H9 (cell line): ENCODE measurements around the gene MTA1. TPM values are rescaled to one million over a fixed set of nuclear protein-coding genes. Genes with fewer than 3 reads are reported as not detected.

Source experiments
- DNase-seq: peaks from one replicate; pipeline ENCODE4 v3.0.0-alpha.2; 2017
- H2AFZ ChIP-seq: one replicate; pipeline ENCODE4 v1.6.1; 2013; ENCODE audit warnings: mild to moderate bottlenecking, low read length, control low read depth, moderate library complexity
- H2AK5ac ChIP-seq: 2 replicates; pipeline ENCODE4 v1.6.1; 2013; ENCODE audit warnings: low read length, control low read depth, mixed read lengths; ENCODE audit not compliant: insufficient read length
- H2BK120ac ChIP-seq: one replicate; pipeline ENCODE4 v1.6.1; 2013; ENCODE audit warnings: low read depth, mild to moderate bottlenecking, low read length, control low read depth, inconsistent platforms; ENCODE audit not compliant: poor library complexity, severe bottlenecking
- H2BK12ac ChIP-seq: 2 replicates; pipeline ENCODE4 v1.6.1; 2013; ENCODE audit warnings: low read length, control low read depth, mixed read lengths, low read depth; ENCODE audit not compliant: insufficient read length
- H2BK15ac ChIP-seq: 2 replicates; pipeline ENCODE4 v1.6.1; 2013; ENCODE audit warnings: low read depth, low read length, control low read depth
- H2BK20ac ChIP-seq: one replicate; pipeline ENCODE4 v1.6.1; 2013; ENCODE audit warnings: low read depth, mild to moderate bottlenecking, low read length, control low read depth, inconsistent platforms; ENCODE audit not compliant: poor library complexity, severe bottlenecking
- H2BK5ac ChIP-seq: 2 replicates; pipeline ENCODE4 v1.6.1; 2013; ENCODE audit warnings: low read length, control low read depth, mixed read lengths; ENCODE audit not compliant: insufficient read length
- H3K14ac ChIP-seq: 2 replicates; pipeline ENCODE4 v1.6.1; 2013; ENCODE audit warnings: low read length, control low read depth; ENCODE audit not compliant: insufficient read depth
- H3K18ac ChIP-seq: 2 replicates; pipeline ENCODE4 v1.6.1; 2013; ENCODE audit warnings: low read depth, mild to moderate bottlenecking, mixed read lengths, low read length, control low read depth; ENCODE audit not compliant: insufficient read length
- H3K23ac ChIP-seq: 2 replicates; pipeline ENCODE4 v1.6.1; 2013; ENCODE audit warnings: low read length, control low read depth, mixed read lengths, low read depth; ENCODE audit not compliant: insufficient read length
- H3K23me2 ChIP-seq: 2 replicates; pipeline ENCODE4 v1.6.1; 2013; ENCODE audit warnings: low read depth, mild to moderate bottlenecking, mixed read lengths, low read length, control low read depth; ENCODE audit not compliant: insufficient read length, poor library complexity, severe bottlenecking
- H3K27ac ChIP-seq: 2 replicates; pipeline ENCODE4 v1.5.1; 2013; ENCODE audit warnings: low read length, control low read depth, mixed read lengths, low read depth; ENCODE audit not compliant: insufficient read length
- H3K27me3 ChIP-seq: 2 replicates; pipeline ENCODE4 v1.6.1; 2013; ENCODE audit warnings: low read length, control low read depth, inconsistent platforms; ENCODE audit not compliant: insufficient read depth
- H3K4ac ChIP-seq: 2 replicates; pipeline ENCODE4 v1.6.1; 2013; ENCODE audit warnings: low read depth, mild to moderate bottlenecking, control low read depth, inconsistent platforms, low read length, moderate library complexity
- H3K4me1 ChIP-seq: 2 replicates; pipeline ENCODE4 v1.6.1; 2013; ENCODE audit warnings: low read length, control low read depth, inconsistent platforms; ENCODE audit not compliant: insufficient read depth
- H3K4me2 ChIP-seq: 2 replicates; pipeline ENCODE4 v1.6.1; 2013; ENCODE audit warnings: low read length, control low read depth, mixed read lengths; ENCODE audit not compliant: insufficient read length, insufficient read depth
- H3K56ac ChIP-seq: 2 replicates; pipeline ENCODE4 v1.6.1; 2013; ENCODE audit warnings: low read depth, mild to moderate bottlenecking, mixed read lengths, low read length, control low read depth; ENCODE audit not compliant: insufficient read length
- H3K79me1 ChIP-seq: 2 replicates; pipeline ENCODE4 v1.6.1; 2013; ENCODE audit warnings: low read depth, mild to moderate bottlenecking, moderate library complexity, low read length, control low read depth, inconsistent platforms; ENCODE audit not compliant: insufficient read depth, poor library complexity, severe bottlenecking
- H3K79me2 ChIP-seq: 2 replicates; pipeline ENCODE4 v1.6.1; 2013; ENCODE audit warnings: low read length, control low read depth, inconsistent platforms; ENCODE audit not compliant: insufficient read depth
- H3K9ac ChIP-seq: 2 replicates; pipeline ENCODE4 v1.6.1; 2013; ENCODE audit warnings: low read length, control low read depth, mixed read lengths; ENCODE audit not compliant: insufficient read length; ENCODE audit errors: extremely low read depth
- H3K9me3 ChIP-seq: one replicate; pipeline ENCODE4 v1.6.1; 2013; ENCODE audit warnings: low read depth, low read length, inconsistent platforms; ENCODE audit not compliant: control insufficient read depth
- H3T11ph ChIP-seq: one replicate; pipeline ENCODE4 v1.6.1; 2013; ENCODE audit warnings: mild to moderate bottlenecking, low read length, control low read depth, inconsistent platforms
- H4K20me1 ChIP-seq: one replicate; pipeline ENCODE4 v1.6.1; 2013; ENCODE audit not compliant: control insufficient read depth, insufficient read length, insufficient read depth
- H4K5ac ChIP-seq: 2 replicates; pipeline ENCODE4 v1.6.1; 2013; ENCODE audit warnings: low read depth, mild to moderate bottlenecking, mixed read lengths, low read length, control low read depth; ENCODE audit not compliant: insufficient read length
- H4K8ac ChIP-seq: replicated peaks from 2 replicates; pipeline ENCODE4 v1.6.1; 2013; ENCODE audit warnings: low read length, control low read depth, mixed read lengths, low read depth; ENCODE audit not compliant: insufficient read length
- H4K91ac ChIP-seq: 2 replicates; pipeline ENCODE4 v1.6.1; 2013; ENCODE audit warnings: low read depth, mild to moderate bottlenecking, moderate library complexity, mixed read lengths, low read length, control low read depth; ENCODE audit not compliant: insufficient read length
- H3K27ac Mint-ChIP-seq, 3 experiments: 2 replicates in 2 of 3; 3 replicates in 1 of 3; pipeline ENCODE4 v1.8.0; 2020 to 2021; ENCODE audit warnings: mixed read lengths in 3 of 3, mild to moderate bottlenecking in 1 of 3, moderate library complexity in 1 of 3
- H3K27me3 Mint-ChIP-seq: 2 replicates; pipeline ENCODE4 v1.8.0; 2021; ENCODE audit warnings: low read depth, mild to moderate bottlenecking, moderate library complexity, mixed read lengths
- H3K36me3 Mint-ChIP-seq, 3 experiments: 2 replicates in 2 of 3; 3 replicates in 1 of 3; pipeline ENCODE4 v1.8.0; 2020 to 2021; ENCODE audit warnings: low read depth in 3 of 3, mixed read lengths in 3 of 3; ENCODE audit not compliant: insufficient read depth in 1 of 3
- H3K4me1 Mint-ChIP-seq, 2 experiments: 2 replicates each; pipeline ENCODE4 v1.8.0; 2020; ENCODE audit warnings: mixed read lengths in 2 of 2
- H3K4me3 Mint-ChIP-seq, 2 experiments: 2 replicates in 1 of 2; 3 replicates in 1 of 2; pipeline ENCODE4 v1.8.0; 2020 to 2021; ENCODE audit warnings: mild to moderate bottlenecking in 2 of 2, mixed read lengths in 2 of 2, moderate library complexity in 1 of 2
- H3K9me3 Mint-ChIP-seq, 2 experiments: 2 replicates in 1 of 2; 3 replicates in 1 of 2; pipeline ENCODE4 v1.8.0; 2020; ENCODE audit warnings: mild to moderate bottlenecking in 2 of 2, mixed read lengths in 2 of 2, moderate library complexity in 1 of 2
- CTCF ChIP-seq: fragments of 200-600 bp; sonication (generic); conservative IDR thresholded peaks from 3 replicates; pipeline ENCODE4 v1.8.0; 2021; ENCODE audit warnings: antibody characterized with exemption, mild to moderate bottlenecking
- WGBS: extraction: QIAGEN DNeasy Blood & Tissue Kit; methylation state at CpG from one replicate; pipeline ENCODE4 v1.1.7; 2013; ENCODE audit warnings: missing lambda C conversion rate, low lambda C conversion rate, mixed read lengths; ENCODE audit not compliant: insufficient read length; ENCODE audit errors: extremely low coverage; 5-methylcytosine and 5-hydroxymethylcytosine counted together
- total RNA-seq: library from RNA; stranded (reverse); gene quantifications from 2 replicates; pipeline ENCODE4 v1.2.1, GENCODE V29; 2021

The MTA1 gene
- total RNA-seq, 1 experiment from 2014 or later: 230 TPM

- H3K56ac ChIP-seq: no peak overlapping the region
- no peaks in the 10 kb centered on the region for H3K27me3 ChIP-seq
- no peak overlapping the region for H2BK20ac ChIP-seq
- H3K4me2 ChIP-seq: no peak overlapping the region
- no peak overlapping the region for H2AFZ ChIP-seq
- H3T11ph ChIP-seq: no peak overlapping the region
- no peaks in the 10 kb centered on the region for H3K9me3 ChIP-seq
- H4K91ac ChIP-seq: no peak overlapping the region
- H3K4me1 Mint-ChIP-seq: peaks cover 12 to 20% of the 10 kb centered on the region in 2 experiments
- no peak overlapping the region for H3K23ac ChIP-seq
- no peak overlapping the region for H4K5ac ChIP-seq
- no peaks in the 10 kb centered on the region for H3K27me3 Mint-ChIP-seq
- H3K4me1 ChIP-seq: no peaks in the 10 kb centered on the region
- H2AK5ac ChIP-seq: no peak overlapping the region
- no peak overlapping the region for H3K27ac ChIP-seq
- peaks cover 23% of the 10 kb centered on the region for H3K79me1 ChIP-seq
- no peak overlapping the region for H3K4me3 Mint-ChIP-seq
- no peak overlapping the region for H2BK15ac ChIP-seq
- H2BK5ac ChIP-seq: no peak overlapping the region
- no peak for TF ChIP-seq CTCF
- peaks cover 0 to 3% of the 10 kb centered on the region in 2 experiments; a peak in 1 of 5 replicates for H3K9me3 Mint-ChIP-seq
- peaks cover 58% of the 10 kb centered on the region; the same call in 1 of the 2 replicates for H3K79me2 ChIP-seq
- DNase-seq: no peak
- WGBS: no CpG with 5 or more reads among the region's 23 CpGs
- no peak overlapping the region for H3K14ac ChIP-seq
- no peak overlapping the region for H3K9ac ChIP-seq
- no peak overlapping the region for H3K18ac ChIP-seq
- H2BK120ac ChIP-seq: no peak overlapping the region
- no peak overlapping the region for H3K4ac ChIP-seq
- H3K36me3 Mint-ChIP-seq: peaks cover 40 to 65% (median 49%) of the 10 kb centered on the region in 3 experiments
- no peak overlapping the region for H3K27ac Mint-ChIP-seq
- H4K20me1 ChIP-seq: no peaks in the 10 kb centered on the region
- H3K23me2 ChIP-seq: peaks cover 7% of the 10 kb centered on the region
- no peak overlapping the region for H2BK12ac ChIP-seq
- no peak overlapping the region for H4K8ac ChIP-seq
These were observed 6.2 kb downstream of the MTA1 start for GRCh38 chr14:105425823-105426247.
